Measurements from ENCODE around the gene OR5H15.
"Not testable (repeated sequence)": the region's sequence is repeated elsewhere in the genome, so short reads cannot be mapped to it uniquely, and the experiment has no call there.

GRCh38 chr3:98196293-98196692 lies 29.8 kb downstream of the OR5H15 start:
- TF ChIP-seq CTCF (IDR thresholded peaks at IDR 0.05); EZH2 (IDR thresholded peaks at IDR 0.05; ENCODE audit: borderline replicate concordance, insufficient read depth, low read depth, low read length, poor library complexity, severe bottlenecking): not testable (repeated sequence)

All from B cell (primary cell).